ENCODE results near the gene EP400. TPM values are rescaled to one million over a fixed set of nuclear protein-coding genes. Genes with fewer than 3 reads are reported as not detected.

The EP400 gene
- total RNA-seq, 1 experiment from 2014 or later, result 61.7 TPM

DNA sequence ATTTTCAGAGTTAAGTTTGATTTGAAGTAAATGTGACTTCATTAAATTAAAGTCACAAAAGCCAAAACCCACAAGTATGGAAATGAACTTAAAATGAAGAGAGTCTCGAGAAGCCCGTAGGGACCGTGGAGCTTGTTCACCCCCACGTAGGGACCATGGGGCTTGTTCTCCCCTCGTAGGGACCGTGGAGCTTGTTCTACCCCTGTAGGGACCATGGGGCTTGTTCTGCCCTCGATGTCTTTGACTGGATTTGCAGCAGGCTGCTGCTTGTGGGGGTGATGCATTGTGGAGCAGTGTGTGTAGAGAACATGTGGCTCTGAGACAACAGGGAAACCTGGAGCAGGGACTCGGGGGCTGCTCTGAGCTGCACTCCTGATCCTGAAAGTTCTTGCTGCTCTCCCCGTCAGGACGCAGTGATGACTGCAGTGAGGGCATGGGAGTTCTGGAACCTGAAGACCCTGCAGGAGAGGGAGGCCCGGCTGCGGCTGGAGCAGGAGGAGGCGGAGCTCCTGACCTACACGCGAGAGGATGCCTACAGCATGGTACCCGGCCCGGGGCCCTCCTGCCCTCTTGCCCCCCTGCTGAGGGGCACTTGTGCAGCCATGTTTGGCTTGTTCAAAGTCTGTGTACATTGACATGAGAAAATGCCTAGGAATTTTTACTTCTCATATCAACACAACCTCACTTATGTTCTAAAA lies 94.2 kb downstream of the EP400 start:
- WGBS (ENCODE audit: extremely low coverage, insufficient read length, low lambda C conversion rate), result no CpG with 5 or more reads among the region's 17 CpGs
- Histone ChIP-seq H4K5ac (ENCODE audit: insufficient read length, low read depth, low read length) (no peak overlapping the region), H3K56ac (ENCODE audit: insufficient read length, low read depth, low read length) (no peak overlapping the region), H3K23me2 (ENCODE audit: insufficient read length, low read depth, low read length, poor library complexity, severe bottlenecking) (no peaks in the 10 kb centered on the region), H2BK15ac (ENCODE audit: low read depth, low read length) (no peak overlapping the region), H2BK12ac (ENCODE audit: insufficient read length, low read depth, low read length) (no peak overlapping the region), H2BK120ac (ENCODE audit: low read depth, low read length, poor library complexity, severe bottlenecking) (no peak overlapping the region), H3K18ac (ENCODE audit: insufficient read length, low read depth, low read length) (no peak overlapping the region), H3K79me1 (ENCODE audit: insufficient read depth, low read depth, low read length, poor library complexity, severe bottlenecking) (no peaks in the 10 kb centered on the region), H3K14ac (ENCODE audit: insufficient read depth, low read length) (no peak overlapping the region; the same call in 1 of the 2 replicates), H2AFZ (ENCODE audit: low read length) (no peak overlapping the region), H3K27ac (ENCODE audit: insufficient read length, low read depth, low read length) (no peak overlapping the region), H3K4me2 (ENCODE audit: insufficient read depth, insufficient read length, low read length) (no peak overlapping the region), H3K9me3 (ENCODE audit: control insufficient read depth, low read depth, low read length) (no peaks in the 10 kb centered on the region), H4K20me1 (ENCODE audit: control insufficient read depth, insufficient read depth, insufficient read length) (no peaks in the 10 kb centered on the region), H3K4me1 (ENCODE audit: insufficient read depth, low read length) (peaks cover 7% of the 10 kb centered on the region; the same call in 1 of the 2 replicates), H2AK5ac (ENCODE audit: insufficient read length, low read length) (no peak overlapping the region), H4K8ac (replicated peaks; ENCODE audit: insufficient read length, low read depth, low read length) (no peak overlapping the region), H3K4ac (ENCODE audit: low read depth, low read length) (no peak overlapping the region), H3K79me2 (ENCODE audit: insufficient read depth, low read length) (0 out of 2 replicates have a peak, but pooled peaks cover 1% of the 10 kb centered on the region), H4K91ac (ENCODE audit: insufficient read length, low read depth, low read length) (no peak overlapping the region), H3K9ac (ENCODE audit: extremely low read depth, insufficient read length, low read length) (no peak overlapping the region), H3K27me3 (ENCODE audit: insufficient read depth, low read length) (no peaks in the 10 kb centered on the region), H2BK5ac (ENCODE audit: insufficient read length, low read length) (no peak overlapping the region), H3T11ph (ENCODE audit: low read length) (no peak overlapping the region), H2BK20ac (ENCODE audit: low read depth, low read length, poor library complexity, severe bottlenecking) (no peak overlapping the region), H3K23ac (ENCODE audit: insufficient read length, low read depth, low read length) (no peak overlapping the region)
- Mint-ChIP-seq H3K27me3 (ENCODE audit: low read depth) (no peaks in the 10 kb centered on the region), H3K4me1 (peaks cover 20 to 26% of the 10 kb centered on the region in 2 experiments), H3K36me3 (ENCODE audit: insufficient read depth in 1 of 3, low read depth in 3 of 3) (peaks cover 36 to 70% (median 60%) of the 10 kb centered on the region in 3 experiments), H3K9me3 (no peaks in the 10 kb centered on the region), H3K4me3 (no peak overlapping the region), H3K27ac (peak overlapping the region in 1 of 3 experiments; percentile 38; a peak in 2 of 7 replicates)
- TF ChIP-seq, protein P1, sequence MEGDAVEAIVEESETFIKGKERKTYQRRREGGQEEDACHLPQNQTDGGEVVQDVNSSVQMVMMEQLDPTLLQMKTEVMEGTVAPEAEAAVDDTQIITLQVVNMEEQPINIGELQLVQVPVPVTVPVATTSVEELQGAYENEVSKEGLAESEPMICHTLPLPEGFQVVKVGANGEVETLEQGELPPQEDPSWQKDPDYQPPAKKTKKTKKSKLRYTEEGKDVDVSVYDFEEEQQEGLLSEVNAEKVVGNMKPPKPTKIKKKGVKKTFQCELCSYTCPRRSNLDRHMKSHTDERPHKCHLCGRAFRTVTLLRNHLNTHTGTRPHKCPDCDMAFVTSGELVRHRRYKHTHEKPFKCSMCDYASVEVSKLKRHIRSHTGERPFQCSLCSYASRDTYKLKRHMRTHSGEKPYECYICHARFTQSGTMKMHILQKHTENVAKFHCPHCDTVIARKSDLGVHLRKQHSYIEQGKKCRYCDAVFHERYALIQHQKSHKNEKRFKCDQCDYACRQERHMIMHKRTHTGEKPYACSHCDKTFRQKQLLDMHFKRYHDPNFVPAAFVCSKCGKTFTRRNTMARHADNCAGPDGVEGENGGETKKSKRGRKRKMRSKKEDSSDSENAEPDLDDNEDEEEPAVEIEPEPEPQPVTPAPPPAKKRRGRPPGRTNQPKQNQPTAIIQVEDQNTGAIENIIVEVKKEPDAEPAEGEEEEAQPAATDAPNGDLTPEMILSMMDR (conservative IDR thresholded peaks at IDR 0.05), result no peak
- DNase-seq, result no peak
